K562 (cell line): ENCODE results near the gene IRF2BP2. TPM values are rescaled to one million over a fixed set of nuclear protein-coding genes. Genes with fewer than 3 reads are reported as not detected.

ENCODE experiments used
- CTBP1 ChIP-seq: fragments of 450-650 bp; IDR thresholded peaks from 2 replicates; pipeline ENCODE4 v1.6.1; 2016; ENCODE audit warnings: borderline replicate concordance
- DACH1 ChIP-seq: fragments of 450-650 bp; IDR thresholded peaks from 2 replicates; pipeline ENCODE4 v1.6.1; 2018; ENCODE audit not compliant: partially characterized antibody
- ELF1 ChIP-seq: fragments of 200-800 bp; sonication (Bioruptor generic); IDR thresholded peaks from 2 replicates; pipeline ENCODE4 v1.6.1; 2016; ENCODE audit warnings: missing genetic modification characterization, missing compliant biosample characterization
- HOXB6 ChIP-seq: fragments of 250-450 bp; sonication (Bioruptor Pico); IDR thresholded peaks from 2 replicates; pipeline ENCODE4 v1.5.1; 2022; ENCODE audit warnings: mild to moderate bottlenecking, borderline replicate concordance
- PRPF4 ChIP-seq: fragments of 200-400 bp; formaldehyde crosslinking; IDR thresholded peaks from one replicate; pipeline ENCODE4 v1.6.1; 2017; ENCODE audit warnings: low read length, low read depth, mild to moderate bottlenecking; ENCODE audit not compliant: insufficient read depth, poor library complexity, severe bottlenecking
- PTBP1 ChIP-seq: fragments of 200-400 bp; formaldehyde crosslinking; IDR thresholded peaks from 2 replicates; pipeline ENCODE4 v1.6.1; 2017; ENCODE audit warnings: low read depth, low read length
- RAD21 ChIP-seq, 2 experiments: fragments of 250-450 bp in 1 of 2; fragments of 450-650 bp in 1 of 2; sonication (Bioruptor Pico) in 1 of 2; formaldehyde crosslinking in 1 of 2; IDR thresholded peaks in 1 of 2; conservative IDR thresholded peaks in 1 of 2; 2 replicates each; pipeline versions ENCODE4 v1.4.0 to v1.8.0; 2020 to 2022; ENCODE audit warnings: mild to moderate bottlenecking in 2 of 2, moderate library complexity in 1 of 2
- SNRNP70 ChIP-seq: fragments of 200-400 bp; formaldehyde crosslinking; optimal IDR thresholded peaks from 2 replicates; pipeline ENCODE3; 2017; ENCODE audit warnings: low read depth, low read length
- TAF15 ChIP-seq: fragments of 200-400 bp; formaldehyde crosslinking; IDR thresholded peaks from 2 replicates; pipeline ENCODE4 v1.6.1; 2017; ENCODE audit warnings: mild to moderate bottlenecking, low read depth, low read length, moderate library complexity
- TBP ChIP-seq: optimal IDR thresholded peaks from 2 replicates; pipeline ENCODE3; 2011; ENCODE audit warnings: low read depth, low read length, improper control_type of control experiment
- ZFX ChIP-seq: sonication (generic); formaldehyde crosslinking; IDR thresholded peaks from 2 replicates; pipeline ENCODE4 v1.8.0; 2022; ENCODE audit warnings: mild to moderate bottlenecking, missing genetic modification reagents, moderate library complexity
- ZNF140 ChIP-seq: fragments of 250-450 bp; sonication (Bioruptor Pico); IDR thresholded peaks from 2 replicates; pipeline ENCODE4 v1.8.0; 2021; ENCODE audit warnings: moderate library complexity, mild to moderate bottlenecking, inconsistent platforms
- ZNF175 ChIP-seq: fragments of 200-800 bp; sonication (Bioruptor generic); IDR thresholded peaks from 2 replicates; pipeline ENCODE4 v1.6.1; 2016; ENCODE audit warnings: low read depth, mild to moderate bottlenecking, missing genetic modification characterization, missing compliant biosample characterization
- ZNF384 ChIP-seq: IDR thresholded peaks from 2 replicates; pipeline ENCODE4 v1.6.1; 2012; ENCODE audit warnings: low read depth, low read length, improper control_type of control experiment
- ZNF717 ChIP-seq: fragments of 250-450 bp; sonication (Bioruptor Pico); IDR thresholded peaks from 2 replicates; pipeline ENCODE4 v1.5.0; 2021
- ZNF764 ChIP-seq: fragments of 250-450 bp; sonication (Bioruptor Pico); IDR thresholded peaks from 2 replicates; pipeline ENCODE4 v1.4.0; 2020; ENCODE audit warnings: low read depth, mild to moderate bottlenecking, moderate library complexity
- polyA plus RNA-seq, 8 experiments: library from polyadenylated mRNA; depleted of rRNA in 4 of 8; stranded (reverse) in 5 of 8; unstranded in 3 of 8; fragments of >200 nt; fragmentation: Nextera tagmentation in 2 of 8; fragmentation: Illumina TruSeq in 1 of 8; extraction: Ambion mirVana in 2 of 8; extraction: Trizol in 1 of 8; gene quantifications; 2 replicates each; pipeline versions ENCODE4 v1.2.1 to v1.2.3, GENCODE V29; 2011 to 2014; ENCODE audit warnings: inconsistent platforms in 1 of 8, missing spikeins in 1 of 8
- total RNA-seq, 7 experiments: library from RNA; depleted of rRNA in 6 of 7; stranded (reverse); fragments of >200 nt in 6 of 7; fragmentation: Illumina TruSeq in 2 of 7; extraction: Trizol in 2 of 7; gene quantifications; 2 replicates each; pipeline versions ENCODE4 v1.2.1 to v1.2.3, GENCODE V29; 2011 to 2021; ENCODE audit warnings: low replicate concordance in 1 of 7
- TF ChIP-seq, protein P1 (sequence below), 2 experiments: fragments of 450-650 bp; formaldehyde crosslinking in 1 of 2; IDR thresholded peaks; 2 replicates each; pipeline versions ENCODE4 v1.4.0 to v1.6.1; 2014 to 2020; ENCODE audit warnings: mild to moderate bottlenecking in 2 of 2, borderline replicate concordance in 1 of 2, low read depth in 1 of 2
- TF ChIP-seq, protein P2 (sequence below): fragments of 250-450 bp; sonication (Bioruptor Pico); IDR thresholded peaks from 2 replicates; pipeline ENCODE4 v1.4.0; 2020; ENCODE audit warnings: mild to moderate bottlenecking, moderate library complexity

Gene IRF2BP2
- total and polyA plus RNA-seq, 9 of the 15 experiments (the other 6 are each of a cell fraction or from before 2014, with no cell fraction given), result 7.7 to 68.6 (median 22.1) TPM

DNA sequence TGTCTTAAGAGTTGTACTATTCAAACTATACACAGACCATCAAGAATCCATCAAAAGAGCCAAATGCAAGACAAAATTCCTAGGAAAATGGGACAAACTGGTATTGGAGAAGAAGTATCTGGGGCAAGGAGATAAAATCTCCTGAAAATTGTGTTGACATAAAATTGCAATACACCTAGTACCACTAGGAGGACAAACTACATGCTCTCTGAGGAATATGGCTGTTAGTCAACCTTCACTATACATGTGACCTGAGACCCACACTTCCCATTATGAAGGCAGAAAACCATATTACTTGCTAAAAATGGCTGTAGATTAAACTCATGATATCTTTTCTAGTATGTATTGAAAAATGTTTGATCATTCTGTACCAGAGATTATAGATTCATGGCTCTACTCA, 30.0 kb downstream of the IRF2BP2 start (continued):
- TF ChIP-seq, protein P1, sequence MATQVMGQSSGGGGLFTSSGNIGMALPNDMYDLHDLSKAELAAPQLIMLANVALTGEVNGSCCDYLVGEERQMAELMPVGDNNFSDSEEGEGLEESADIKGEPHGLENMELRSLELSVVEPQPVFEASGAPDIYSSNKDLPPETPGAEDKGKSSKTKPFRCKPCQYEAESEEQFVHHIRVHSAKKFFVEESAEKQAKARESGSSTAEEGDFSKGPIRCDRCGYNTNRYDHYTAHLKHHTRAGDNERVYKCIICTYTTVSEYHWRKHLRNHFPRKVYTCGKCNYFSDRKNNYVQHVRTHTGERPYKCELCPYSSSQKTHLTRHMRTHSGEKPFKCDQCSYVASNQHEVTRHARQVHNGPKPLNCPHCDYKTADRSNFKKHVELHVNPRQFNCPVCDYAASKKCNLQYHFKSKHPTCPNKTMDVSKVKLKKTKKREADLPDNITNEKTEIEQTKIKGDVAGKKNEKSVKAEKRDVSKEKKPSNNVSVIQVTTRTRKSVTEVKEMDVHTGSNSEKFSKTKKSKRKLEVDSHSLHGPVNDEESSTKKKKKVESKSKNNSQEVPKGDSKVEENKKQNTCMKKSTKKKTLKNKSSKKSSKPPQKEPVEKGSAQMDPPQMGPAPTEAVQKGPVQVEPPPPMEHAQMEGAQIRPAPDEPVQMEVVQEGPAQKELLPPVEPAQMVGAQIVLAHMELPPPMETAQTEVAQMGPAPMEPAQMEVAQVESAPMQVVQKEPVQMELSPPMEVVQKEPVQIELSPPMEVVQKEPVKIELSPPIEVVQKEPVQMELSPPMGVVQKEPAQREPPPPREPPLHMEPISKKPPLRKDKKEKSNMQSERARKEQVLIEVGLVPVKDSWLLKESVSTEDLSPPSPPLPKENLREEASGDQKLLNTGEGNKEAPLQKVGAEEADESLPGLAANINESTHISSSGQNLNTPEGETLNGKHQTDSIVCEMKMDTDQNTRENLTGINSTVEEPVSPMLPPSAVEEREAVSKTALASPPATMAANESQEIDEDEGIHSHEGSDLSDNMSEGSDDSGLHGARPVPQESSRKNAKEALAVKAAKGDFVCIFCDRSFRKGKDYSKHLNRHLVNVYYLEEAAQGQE (IDR thresholded peaks at IDR 0.05; ENCODE audit: borderline replicate concordance), result peak; percentile 40; the same call in 1 of the 2 replicates
- TF ChIP-seq, protein P1 (CRISPR knock-in tag; IDR thresholded peaks at IDR 0.05; ENCODE audit: low read depth), result no peak
- TF ChIP-seq ELF1, result no peak
- no peak for TF ChIP-seq PRPF4
- TF ChIP-seq ZNF717 (CRISPR knock-in tag), result no peak
- TF ChIP-seq ZNF764 (CRISPR knock-in tag), result no peak
- TF ChIP-seq RAD21 (CRISPR knock-in tag; conservative IDR thresholded peaks at IDR 0.05 in 1 of 2, IDR thresholded peaks at IDR 0.05 in 1 of 2), result peak; percentile 34 to 68
- TF ChIP-seq, protein P2, sequence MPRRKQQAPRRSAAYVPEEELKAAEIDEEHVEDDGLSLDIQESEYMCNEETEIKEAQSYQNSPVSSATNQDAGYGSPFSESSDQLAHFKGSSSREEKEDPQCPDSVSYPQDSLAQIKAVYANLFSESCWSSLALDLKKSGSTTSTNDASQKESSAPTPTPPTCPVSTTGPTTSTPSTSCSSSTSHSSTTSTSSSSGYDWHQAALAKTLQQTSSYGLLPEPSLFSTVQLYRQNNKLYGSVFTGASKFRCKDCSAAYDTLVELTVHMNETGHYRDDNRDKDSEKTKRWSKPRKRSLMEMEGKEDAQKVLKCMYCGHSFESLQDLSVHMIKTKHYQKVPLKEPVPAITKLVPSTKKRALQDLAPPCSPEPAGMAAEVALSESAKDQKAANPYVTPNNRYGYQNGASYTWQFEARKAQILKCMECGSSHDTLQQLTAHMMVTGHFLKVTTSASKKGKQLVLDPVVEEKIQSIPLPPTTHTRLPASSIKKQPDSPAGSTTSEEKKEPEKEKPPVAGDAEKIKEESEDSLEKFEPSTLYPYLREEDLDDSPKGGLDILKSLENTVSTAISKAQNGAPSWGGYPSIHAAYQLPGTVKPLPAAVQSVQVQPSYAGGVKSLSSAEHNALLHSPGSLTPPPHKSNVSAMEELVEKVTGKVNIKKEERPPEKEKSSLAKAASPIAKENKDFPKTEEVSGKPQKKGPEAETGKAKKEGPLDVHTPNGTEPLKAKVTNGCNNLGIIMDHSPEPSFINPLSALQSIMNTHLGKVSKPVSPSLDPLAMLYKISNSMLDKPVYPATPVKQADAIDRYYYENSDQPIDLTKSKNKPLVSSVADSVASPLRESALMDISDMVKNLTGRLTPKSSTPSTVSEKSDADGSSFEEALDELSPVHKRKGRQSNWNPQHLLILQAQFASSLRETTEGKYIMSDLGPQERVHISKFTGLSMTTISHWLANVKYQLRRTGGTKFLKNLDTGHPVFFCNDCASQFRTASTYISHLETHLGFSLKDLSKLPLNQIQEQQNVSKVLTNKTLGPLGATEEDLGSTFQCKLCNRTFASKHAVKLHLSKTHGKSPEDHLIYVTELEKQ, result no peak
- no peak for TF ChIP-seq HOXB6
- no peak for TF ChIP-seq ZFX
- TF ChIP-seq TAF15, result no peak
- no peak for TF ChIP-seq CTBP1
- TF ChIP-seq DACH1, result no peak
- TF ChIP-seq SNRNP70, result no peak
- no peak for TF ChIP-seq ZNF384
- no peak for TF ChIP-seq TBP
- TF ChIP-seq PTBP1, result no peak
- TF ChIP-seq ZNF140 (CRISPR knock-in tag), result no peak
- peak; percentile 70; the same call in 1 of the 2 replicates for TF ChIP-seq ZNF175 (CRISPR knock-in tag)
